HepG2 (cell line): ENCODE measurements around the gene TOP2A. TPM values are rescaled to one million over a fixed set of nuclear protein-coding genes. Genes with fewer than 3 reads are reported as not detected.
A peak's percentile ranks its signal among the peaks of the same experiment; 100 is the strongest.

Experiments
- ATAC-seq: fragments of 200-7000 bp; cut with Tn5 transposase; 3 replicates; pipeline ENCODE4 v1.9.1; 2020; ENCODE audit warnings: mild to moderate bottlenecking, moderate library complexity
- BruUV-seq: library from RNA; stranded (reverse); fragments of 400-500 nt; replicated peaks from 2 replicates; lab custom pipeline; 2021; lab: Mats Ljungman, UMichigan
- CTCF ChIA-PET: fragments of 300-600 bp; formaldehyde crosslinking; extraction: SDS; loops from one replicate; lab custom pipeline; 2021; ENCODE audit warnings: low total read pairs, inconsistent platforms, low intra/inter-chr PET ratio; lab: Yijun Ruan, JAX
- POLR2A ChIA-PET: fragments of 350-600 bp; sonication (Branson Sonifier 250); formaldehyde crosslinking; loops from one replicate; lab custom pipeline; 2020; ENCODE audit warnings: antibody characterized with exemption, inconsistent platforms; lab: Yijun Ruan, JAX
- DNase-seq: peaks from one replicate; pipeline ENCODE4 v3.0.0-alpha.2; 2015; ENCODE audit warnings: low spot score
- FAIRE-seq: peaks from 3 replicates; lab custom pipeline; 2011; peaks lifted over from hg19 to GRCh38; lab: Jason Lieb, UNC
- H2AFZ ChIP-seq: one replicate; pipeline ENCODE4 v1.6.1; 2011; ENCODE audit warnings: low read length, inconsistent platforms
- H3K27ac ChIP-seq: fragments of 300-600 bp; 3 replicates; pipeline ENCODE4 v1.8.0; 2011; ENCODE audit warnings: mixed run types, mild to moderate bottlenecking, mixed read lengths, low read length, inconsistent platforms; ENCODE audit not compliant: insufficient read depth; ENCODE audit errors: extremely low read length
- H3K27me3 ChIP-seq, 2 experiments: fragments of 200-600 bp in 1 of 2; 2 replicates in 1 of 2; 3 replicates in 1 of 2; pipeline versions ENCODE4 v1.6.0 to v1.8.0; 2011; ENCODE audit warnings: low read length in 2 of 2, mild to moderate bottlenecking in 2 of 2, moderate library complexity in 2 of 2, inconsistent platforms in 1 of 2; ENCODE audit not compliant: insufficient read depth in 2 of 2, control insufficient read depth in 1 of 2
- H3K36me3 ChIP-seq, 2 experiments: fragments of 200-600 bp in 1 of 2; replicated peaks in 1 of 2; 2 replicates in 1 of 2; 3 replicates in 1 of 2; pipeline versions ENCODE4 v1.5.1 to v1.8.0; 2011; ENCODE audit warnings: low read length in 2 of 2, inconsistent platforms in 1 of 2; ENCODE audit not compliant: insufficient read depth in 2 of 2, control insufficient read depth in 1 of 2
- H3K4me1 ChIP-seq: 2 replicates; pipeline ENCODE4 v1.5.1; 2012; ENCODE audit warnings: low read length, inconsistent platforms; ENCODE audit not compliant: insufficient read depth
- H3K4me2 ChIP-seq: 2 replicates; pipeline ENCODE4 v1.6.0; 2011; ENCODE audit warnings: low read depth, low read length, inconsistent platforms
- H3K4me3 ChIP-seq, 3 experiments: fragments of 200-600 bp in 1 of 3; sonication (generic), shearing (Covaris generic) in 1 of 3; replicated peaks in 1 of 3; 2 replicates each; pipeline ENCODE4 v1.5.1; 2011 to 2016; ENCODE audit warnings: low read length in 3 of 3, inconsistent platforms in 2 of 3, low read depth in 2 of 3, mild to moderate bottlenecking in 2 of 3, control low read depth in 1 of 3, mixed read lengths in 1 of 3; ENCODE audit not compliant: insufficient read depth in 1 of 3
- H3K79me2 ChIP-seq: one replicate; pipeline ENCODE4 v1.6.1; 2011; ENCODE audit warnings: low read length, inconsistent platforms; ENCODE audit not compliant: insufficient read depth
- H3K9ac ChIP-seq: 2 replicates; pipeline ENCODE4 v1.6.0; 2011; ENCODE audit warnings: mild to moderate bottlenecking, low read depth, low read length, inconsistent platforms; ENCODE audit not compliant: insufficient read depth
- H3K9me3 ChIP-seq: 2 replicates; pipeline ENCODE4 v1.5.1; 2012; ENCODE audit warnings: mild to moderate bottlenecking, low read length
- H4K20me1 ChIP-seq: 2 replicates; pipeline ENCODE4 v1.6.0; 2011; ENCODE audit warnings: inconsistent platforms, mild to moderate bottlenecking, low read length, moderate library complexity; ENCODE audit not compliant: insufficient read depth
- ASH2L ChIP-seq: fragments of 300-600, 200-600 bp; sonication (generic); IDR thresholded peaks from 2 replicates; pipeline ENCODE4 v1.7.0; 2017; ENCODE audit warnings: low read depth, mild to moderate bottlenecking, moderate library complexity, mixed read lengths, low read length; ENCODE audit not compliant: insufficient read length
- BCL6 ChIP-seq: IDR thresholded peaks from 2 replicates; pipeline ENCODE4 v1.6.1; 2016; ENCODE audit warnings: missing genetic modification reagents, missing compliant biosample characterization
- DMAP1 ChIP-seq: IDR thresholded peaks from 2 replicates; pipeline ENCODE4 v1.6.1; 2016
- ELF4 ChIP-seq: sonication (generic); formaldehyde crosslinking; IDR thresholded peaks from 2 replicates; pipeline ENCODE4 v1.5.0; 2020; ENCODE audit warnings: missing genetic modification reagents, mild to moderate bottlenecking, moderate library complexity, borderline replicate concordance
- GTF3A ChIP-seq: sonication (generic); formaldehyde crosslinking; conservative IDR thresholded peaks from 2 replicates; pipeline ENCODE4 v1.4.0; 2020; ENCODE audit warnings: mild to moderate bottlenecking, missing genetic modification reagents
- HMG20B ChIP-seq: conservative IDR thresholded peaks from 2 replicates; pipeline ENCODE4 v1.6.1; 2016; ENCODE audit warnings: missing genetic modification reagents, missing compliant biosample characterization
- KLF6 ChIP-seq: IDR thresholded peaks from 2 replicates; pipeline ENCODE4 v1.8.0; 2016; ENCODE audit warnings: missing biosample characterization, missing genetic modification reagents
- NCOA1 ChIP-seq: sonication (generic); formaldehyde crosslinking; IDR thresholded peaks from 2 replicates; pipeline ENCODE4 v1.9.0; 2021; ENCODE audit warnings: missing genetic modification reagents
- POLR2A ChIP-seq, 2 experiments: IDR thresholded peaks; 2 replicates each; pipeline ENCODE4 v1.6.1; 2011; ENCODE audit warnings: low read depth in 2 of 2, low read length in 2 of 2, mild to moderate bottlenecking in 1 of 2, moderate library complexity in 1 of 2; ENCODE audit not compliant: insufficient read depth in 1 of 2
- ZNF232 ChIP-seq: sonication (generic); formaldehyde crosslinking; IDR thresholded peaks from 2 replicates; pipeline ENCODE4 v1.4.0; 2020; ENCODE audit warnings: missing genetic modification reagents, borderline replicate concordance
- ZNF30 ChIP-seq: sonication (generic); formaldehyde crosslinking; IDR thresholded peaks from 2 replicates; pipeline ENCODE4 v1.5.0; 2020; ENCODE audit warnings: mild to moderate bottlenecking, missing genetic modification reagents
- ZNF546 ChIP-seq: sonication (generic); formaldehyde crosslinking; conservative IDR thresholded peaks from 2 replicates; pipeline ENCODE4 v1.8.1; 2023; ENCODE audit warnings: mild to moderate bottlenecking, missing genetic modification reagents
- WGBS: methylation state at CpG from one replicate; pipeline ENCODE4 v1.1.6; 2017; ENCODE audit warnings: low lambda C conversion rate; 5-methylcytosine and 5-hydroxymethylcytosine counted together
- in situ Hi-C: cut with HindIII; loops from 2 replicates; pipeline ENCODE4 v1.10.0; 2017; ENCODE audit warnings: low pct_unique_long_range_greater_than_20kb; ENCODE audit not compliant: extremely low pct_ligation_motif_present
- intact Hi-C: fragments of 100-400 bp; cut with micrococcal nuclease; formaldehyde crosslinking; loops from one replicate; pipeline ENCODE4 v1.10.0; 2022; ENCODE audit not compliant: unreplicated experiment
- polyA plus RNA-seq, 8 experiments: library from polyadenylated mRNA; depleted of rRNA in 3 of 8; stranded (reverse) in 7 of 8; unstranded in 1 of 8; fragments of >200 nt; fragmentation: Illumina TruSeq in 4 of 8; extraction: Trizol in 4 of 8; gene quantifications; 2 replicates each; pipeline versions ENCODE4 v1.2.1 to v1.2.3, GENCODE V29; 2011 to 2016; ENCODE audit warnings: low read depth in 4 of 8, missing spikeins in 1 of 8, mixed read lengths in 1 of 8; ENCODE audit not compliant: insufficient read depth in 1 of 8
- total RNA-seq, 5 experiments: library from RNA; depleted of rRNA; stranded (reverse); fragments of >200 nt; fragmentation: Illumina TruSeq; extraction: Trizol; gene quantifications; 2 replicates each; pipeline ENCODE4 v1.2.3, GENCODE V29; 2016; ENCODE audit warnings: low read depth in 1 of 5
- TF ChIP-seq, protein P1 (sequence below): sonication (generic); formaldehyde crosslinking; IDR thresholded peaks from 2 replicates; pipeline ENCODE4 v1.4.0; 2020; ENCODE audit warnings: missing genetic modification reagents, mild to moderate bottlenecking, borderline replicate concordance
- TF ChIP-seq, protein P2 (sequence below): sonication (generic); formaldehyde crosslinking; IDR thresholded peaks from 2 replicates; pipeline ENCODE4 v1.4.0; 2020; ENCODE audit warnings: missing genetic modification reagents
- TF ChIP-seq, protein P3 (sequence below): sonication (generic); formaldehyde crosslinking; IDR thresholded peaks from 2 replicates; pipeline ENCODE4 v1.8.1; 2023; ENCODE audit warnings: mild to moderate bottlenecking, missing genetic modification reagents, borderline replicate concordance
- TF ChIP-seq, protein P4 (sequence below): sonication (generic); formaldehyde crosslinking; IDR thresholded peaks from 2 replicates; pipeline ENCODE4 v1.4.0; 2020; ENCODE audit warnings: missing genetic modification reagents

The TOP2A gene
- total and polyA plus RNA-seq, 2 of the 13 experiments (the other 11 are each of a cell fraction or from before 2014, with no cell fraction given) = 108 to 327 TPM

DNA sequence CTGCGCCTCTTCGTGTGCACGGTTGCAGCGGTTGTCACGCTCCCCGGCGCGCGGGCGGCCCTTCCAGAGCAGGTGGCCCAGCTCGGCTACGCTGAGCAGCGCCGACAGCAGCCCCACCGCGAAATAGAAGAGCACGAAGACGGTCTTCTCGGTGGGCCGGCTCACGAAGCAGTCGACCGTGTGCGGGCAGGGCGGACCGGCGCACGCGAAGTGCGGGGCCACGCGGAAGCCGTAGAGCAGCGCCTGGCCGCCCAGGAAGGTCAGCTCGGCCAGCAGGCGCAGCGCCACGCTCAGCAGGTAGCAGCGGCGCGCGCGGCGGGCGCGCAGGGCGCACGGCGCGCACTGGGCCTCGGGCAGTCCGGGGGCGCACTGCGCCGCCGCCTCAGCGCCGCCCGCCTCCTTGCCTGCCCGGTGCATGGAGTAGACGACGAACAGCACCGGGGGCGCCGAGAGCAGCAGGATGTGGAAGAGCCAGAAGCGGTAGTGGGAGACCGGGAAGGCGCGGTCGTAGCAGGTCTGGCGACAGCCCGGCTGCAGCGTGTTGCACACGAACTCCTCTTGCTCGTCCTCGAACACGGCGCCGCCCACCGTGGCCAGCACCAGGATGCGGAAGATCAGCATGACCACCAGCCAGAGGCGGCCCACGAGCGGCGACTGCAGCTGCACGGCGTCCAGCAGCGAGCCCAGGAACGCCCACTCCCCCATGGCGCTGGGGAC, 54.4 kb downstream of the TOP2A start (continued):
- TF ChIP-seq ZNF232 (CRISPR knock-in tag) (0 out of 2 replicates have a peak, but pooled peaks have one; percentile 35), BCL6 (CRISPR knock-in tag) (no peak), DMAP1 (0 out of 2 replicates have a peak, but pooled peaks have one; percentile 5), ZNF546 (CRISPR knock-in tag) (0 out of 2 replicates have a peak, but pooled peaks have one; percentile 63)
- TF ChIP-seq, protein P1, sequence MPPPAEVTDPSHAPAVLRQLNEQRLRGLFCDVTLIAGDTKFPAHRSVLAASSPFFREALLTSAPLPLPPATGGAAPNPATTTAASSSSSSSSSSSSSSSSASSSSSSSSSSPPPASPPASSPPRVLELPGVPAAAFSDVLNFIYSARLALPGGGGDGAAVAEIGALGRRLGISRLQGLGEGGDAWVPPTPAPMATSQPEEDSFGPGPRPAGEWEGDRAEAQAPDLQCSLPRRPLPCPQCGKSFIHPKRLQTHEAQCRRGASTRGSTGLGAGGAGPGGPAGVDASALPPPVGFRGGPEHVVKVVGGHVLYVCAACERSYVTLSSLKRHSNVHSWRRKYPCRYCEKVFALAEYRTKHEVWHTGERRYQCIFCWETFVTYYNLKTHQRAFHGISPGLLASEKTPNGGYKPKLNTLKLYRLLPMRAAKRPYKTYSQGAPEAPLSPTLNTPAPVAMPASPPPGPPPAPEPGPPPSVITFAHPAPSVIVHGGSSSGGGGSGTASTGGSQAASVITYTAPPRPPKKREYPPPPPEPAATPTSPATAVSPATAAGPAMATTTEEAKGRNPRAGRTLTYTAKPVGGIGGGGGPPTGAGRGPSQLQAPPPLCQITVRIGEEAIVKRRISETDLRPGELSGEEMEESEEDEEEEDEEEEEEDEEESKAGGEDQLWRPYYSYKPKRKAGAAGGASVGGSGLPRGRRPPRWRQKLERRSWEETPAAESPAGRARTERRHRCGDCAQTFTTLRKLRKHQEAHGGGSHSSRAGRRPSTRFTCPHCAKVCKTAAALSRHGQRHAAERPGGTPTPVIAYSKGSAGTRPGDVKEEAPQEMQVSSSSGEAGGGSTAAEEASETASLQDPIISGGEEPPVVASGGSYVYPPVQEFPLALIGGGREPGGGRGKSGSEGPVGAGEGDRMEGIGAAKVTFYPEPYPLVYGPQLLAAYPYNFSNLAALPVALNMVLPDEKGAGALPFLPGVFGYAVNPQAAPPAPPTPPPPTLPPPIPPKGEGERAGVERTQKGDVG (CRISPR knock-in tag) = peak; percentile 11; the same call in 1 of the 2 replicates

DNA sequence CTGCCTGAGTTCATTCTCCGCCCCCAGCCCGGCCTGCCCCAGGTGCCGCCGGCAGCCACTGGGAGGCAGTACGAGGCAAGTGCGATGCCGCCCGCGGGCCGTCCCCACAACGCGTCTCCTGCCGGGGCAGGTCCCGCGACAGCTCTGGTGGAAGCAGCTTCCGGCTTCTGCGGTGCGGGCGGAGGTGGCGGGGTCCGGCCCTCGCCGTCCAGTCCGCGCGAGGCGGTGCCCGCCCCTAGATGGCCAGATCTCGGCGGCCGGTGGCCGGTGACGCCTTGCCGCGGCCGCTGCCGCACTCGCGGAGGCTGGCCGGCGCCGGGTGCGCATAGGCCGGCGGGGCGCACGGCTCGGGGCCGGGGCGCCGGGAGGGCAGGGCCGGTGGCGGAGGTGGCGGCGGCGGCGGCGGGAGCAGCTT, 55.0 kb downstream of the TOP2A start:
- WGBS = 2% methylated on average over 19 of the region's 58 CpGs
- Histone ChIP-seq H3K9me3 (no peaks in the 10 kb centered on the region), H3K4me1 (peaks cover 41% of the 10 kb centered on the region), H3K9ac (peak overlapping the region; percentile 59), H3K79me2 (no peaks in the 10 kb centered on the region), H3K36me3 (no peaks in the 10 kb centered on the region), H3K4me3 (peak overlapping the region; percentile 45 to 67 (median 60); a peak in 5 of 6 replicates), H3K27ac (no peak overlapping the region), H4K20me1 (no peaks in the 10 kb centered on the region), H3K4me2 (peak overlapping the region; percentile 69), H2AFZ (no peak overlapping the region), H3K27me3 (peaks cover 0 to 11% of the 10 kb centered on the region in 2 experiments; a peak in 2 of 5 replicates)
- POLR2A ChIA-PET = interaction anchor here (0.5 to 3.0 kb wide), 17 partner anchors 10 to 234 kb away, joined by 3 to 11 read pairs (median 4); partner anchors contain the start of genes RARA, TOP2A and WIPF2
- BruUV-seq = no TSS peak
- intact Hi-C loops (loop anchor here (1.0 kb wide), 1 partner anchor 86 kb away; no protein-coding TSS in a partner anchor), in situ Hi-C loops (loop anchor here (5.0 kb wide), 1 partner anchor 170 kb away; no protein-coding TSS in a partner anchor)
- CTCF ChIA-PET = interaction anchor here (0.9 to 2.3 kb wide), 4 partner anchors 51 to 170 kb away, joined by 3 to 7 read pairs (median 5); no protein-coding TSS in a partner anchor
- DNase-seq = peak; percentile 85
- peak; percentile 89 for ATAC-seq
- peak; percentile 49 for FAIRE-seq
- TF ChIP-seq GTF3A (CRISPR knock-in tag) (peak; percentile 69; the same call in 1 of the 2 replicates), NCOA1 (no peak), ELF4 (CRISPR knock-in tag) (no peak), POLR2A (IDR thresholded peaks at IDR 0.05; ENCODE audit: insufficient read depth in 1 of 2, low read depth in 2 of 2, low read length in 2 of 2) (peak; percentile 48 to 67; a peak in 3 of 4 replicates), HMG20B (CRISPR knock-in tag) (peak; percentile 81), KLF6 (peak; percentile 74; the same call in 1 of the 2 replicates), ZNF30 (CRISPR knock-in tag) (no peak), ASH2L (peak; percentile 37)
- TF ChIP-seq, protein P2, sequence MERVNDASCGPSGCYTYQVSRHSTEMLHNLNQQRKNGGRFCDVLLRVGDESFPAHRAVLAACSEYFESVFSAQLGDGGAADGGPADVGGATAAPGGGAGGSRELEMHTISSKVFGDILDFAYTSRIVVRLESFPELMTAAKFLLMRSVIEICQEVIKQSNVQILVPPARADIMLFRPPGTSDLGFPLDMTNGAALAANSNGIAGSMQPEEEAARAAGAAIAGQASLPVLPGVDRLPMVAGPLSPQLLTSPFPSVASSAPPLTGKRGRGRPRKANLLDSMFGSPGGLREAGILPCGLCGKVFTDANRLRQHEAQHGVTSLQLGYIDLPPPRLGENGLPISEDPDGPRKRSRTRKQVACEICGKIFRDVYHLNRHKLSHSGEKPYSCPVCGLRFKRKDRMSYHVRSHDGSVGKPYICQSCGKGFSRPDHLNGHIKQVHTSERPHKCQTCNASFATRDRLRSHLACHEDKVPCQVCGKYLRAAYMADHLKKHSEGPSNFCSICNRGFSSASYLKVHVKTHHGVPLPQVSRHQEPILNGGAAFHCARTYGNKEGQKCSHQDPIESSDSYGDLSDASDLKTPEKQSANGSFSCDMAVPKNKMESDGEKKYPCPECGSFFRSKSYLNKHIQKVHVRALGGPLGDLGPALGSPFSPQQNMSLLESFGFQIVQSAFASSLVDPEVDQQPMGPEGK (CRISPR knock-in tag) = peak; percentile 92
- TF ChIP-seq, protein P3, sequence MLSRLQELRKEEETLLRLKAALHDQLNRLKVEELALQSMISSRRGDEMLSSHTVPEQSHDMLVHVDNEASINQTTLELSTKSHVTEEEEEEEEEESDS = 0 out of 2 replicates have a peak, but pooled peaks have one; percentile 30
- TF ChIP-seq, protein P4, sequence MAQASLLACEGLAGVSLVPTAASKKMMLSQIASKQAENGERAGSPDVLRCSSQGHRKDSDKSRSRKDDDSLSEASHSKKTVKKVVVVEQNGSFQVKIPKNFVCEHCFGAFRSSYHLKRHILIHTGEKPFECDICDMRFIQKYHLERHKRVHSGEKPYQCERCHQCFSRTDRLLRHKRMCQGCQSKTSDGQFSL = peak; percentile 27
